Measurements from ENCODE around the gene EP400.

Gene EP400, protein sequence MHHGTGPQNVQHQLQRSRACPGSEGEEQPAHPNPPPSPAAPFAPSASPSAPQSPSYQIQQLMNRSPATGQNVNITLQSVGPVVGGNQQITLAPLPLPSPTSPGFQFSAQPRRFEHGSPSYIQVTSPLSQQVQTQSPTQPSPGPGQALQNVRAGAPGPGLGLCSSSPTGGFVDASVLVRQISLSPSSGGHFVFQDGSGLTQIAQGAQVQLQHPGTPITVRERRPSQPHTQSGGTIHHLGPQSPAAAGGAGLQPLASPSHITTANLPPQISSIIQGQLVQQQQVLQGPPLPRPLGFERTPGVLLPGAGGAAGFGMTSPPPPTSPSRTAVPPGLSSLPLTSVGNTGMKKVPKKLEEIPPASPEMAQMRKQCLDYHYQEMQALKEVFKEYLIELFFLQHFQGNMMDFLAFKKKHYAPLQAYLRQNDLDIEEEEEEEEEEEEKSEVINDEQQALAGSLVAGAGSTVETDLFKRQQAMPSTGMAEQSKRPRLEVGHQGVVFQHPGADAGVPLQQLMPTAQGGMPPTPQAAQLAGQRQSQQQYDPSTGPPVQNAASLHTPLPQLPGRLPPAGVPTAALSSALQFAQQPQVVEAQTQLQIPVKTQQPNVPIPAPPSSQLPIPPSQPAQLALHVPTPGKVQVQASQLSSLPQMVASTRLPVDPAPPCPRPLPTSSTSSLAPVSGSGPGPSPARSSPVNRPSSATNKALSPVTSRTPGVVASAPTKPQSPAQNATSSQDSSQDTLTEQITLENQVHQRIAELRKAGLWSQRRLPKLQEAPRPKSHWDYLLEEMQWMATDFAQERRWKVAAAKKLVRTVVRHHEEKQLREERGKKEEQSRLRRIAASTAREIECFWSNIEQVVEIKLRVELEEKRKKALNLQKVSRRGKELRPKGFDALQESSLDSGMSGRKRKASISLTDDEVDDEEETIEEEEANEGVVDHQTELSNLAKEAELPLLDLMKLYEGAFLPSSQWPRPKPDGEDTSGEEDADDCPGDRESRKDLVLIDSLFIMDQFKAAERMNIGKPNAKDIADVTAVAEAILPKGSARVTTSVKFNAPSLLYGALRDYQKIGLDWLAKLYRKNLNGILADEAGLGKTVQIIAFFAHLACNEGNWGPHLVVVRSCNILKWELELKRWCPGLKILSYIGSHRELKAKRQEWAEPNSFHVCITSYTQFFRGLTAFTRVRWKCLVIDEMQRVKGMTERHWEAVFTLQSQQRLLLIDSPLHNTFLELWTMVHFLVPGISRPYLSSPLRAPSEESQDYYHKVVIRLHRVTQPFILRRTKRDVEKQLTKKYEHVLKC (N-terminal part only)

DNA sequence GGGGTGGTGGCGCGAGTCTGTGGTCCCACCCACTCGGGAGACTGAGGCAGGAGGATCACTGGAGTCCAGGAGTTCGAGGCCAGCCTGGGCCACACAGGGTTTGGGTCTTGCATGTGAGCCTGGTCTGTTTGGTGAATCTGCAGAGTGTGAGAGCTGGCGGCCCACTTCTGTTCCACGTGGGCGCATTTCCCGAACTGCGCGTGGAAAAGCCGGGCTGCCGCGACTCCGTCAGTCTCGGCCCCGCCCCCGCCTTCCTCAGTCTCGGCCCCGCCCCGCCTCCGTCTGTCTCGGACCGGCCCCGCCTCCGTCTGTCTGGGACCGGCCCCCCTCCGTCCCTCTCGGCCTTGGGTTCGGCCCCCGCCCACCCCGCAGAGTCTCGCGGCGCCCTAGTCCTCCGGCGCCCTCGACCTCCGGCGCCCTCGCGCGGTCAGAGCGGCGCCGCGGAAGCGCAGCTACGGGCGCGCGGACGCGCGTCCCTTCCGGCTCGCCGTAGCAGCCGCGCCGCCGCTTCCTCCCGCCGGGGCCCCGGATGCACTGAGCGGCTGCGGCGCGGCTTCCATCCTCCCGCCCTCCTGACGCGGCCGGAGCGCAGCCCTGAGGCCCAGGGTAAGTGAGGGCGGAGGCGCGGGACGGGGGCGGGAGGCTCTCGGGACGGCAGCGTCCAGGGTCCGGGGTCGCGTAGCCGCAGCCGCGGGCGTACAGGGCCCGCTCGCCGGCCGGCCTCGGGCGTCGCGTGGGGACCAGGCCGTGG lies at the start of gene EP400:
TSS of gene EP400 (plus strand) at position 512 of the 751 bp plus-strand sequence. CDS start 10,678 bp downstream, outside the sequence.
- DNase-seq = peak; percentile 89

DNA sequence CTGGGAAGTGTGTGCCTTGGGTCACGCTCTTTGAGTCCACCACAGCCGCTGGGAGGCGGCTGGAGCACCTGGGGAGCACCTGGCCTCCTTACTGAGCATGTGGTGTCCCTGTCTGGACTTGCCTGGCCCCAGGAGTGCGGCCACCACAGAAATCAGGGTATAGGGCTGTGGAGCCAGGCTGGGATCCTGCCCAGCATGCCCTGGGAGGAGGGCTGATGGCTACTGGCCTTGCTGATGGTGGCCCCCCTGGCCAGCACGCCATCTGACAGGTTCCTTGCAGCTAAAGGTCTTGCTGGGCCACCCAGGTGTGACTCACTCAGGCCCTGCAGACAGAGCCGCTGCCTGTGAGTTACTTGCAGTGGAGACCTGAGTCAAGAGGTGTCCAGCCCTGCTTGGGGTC lies 49.3 kb upstream of the EP400 start:
- DNase-seq = peak; percentile 47

DNA sequence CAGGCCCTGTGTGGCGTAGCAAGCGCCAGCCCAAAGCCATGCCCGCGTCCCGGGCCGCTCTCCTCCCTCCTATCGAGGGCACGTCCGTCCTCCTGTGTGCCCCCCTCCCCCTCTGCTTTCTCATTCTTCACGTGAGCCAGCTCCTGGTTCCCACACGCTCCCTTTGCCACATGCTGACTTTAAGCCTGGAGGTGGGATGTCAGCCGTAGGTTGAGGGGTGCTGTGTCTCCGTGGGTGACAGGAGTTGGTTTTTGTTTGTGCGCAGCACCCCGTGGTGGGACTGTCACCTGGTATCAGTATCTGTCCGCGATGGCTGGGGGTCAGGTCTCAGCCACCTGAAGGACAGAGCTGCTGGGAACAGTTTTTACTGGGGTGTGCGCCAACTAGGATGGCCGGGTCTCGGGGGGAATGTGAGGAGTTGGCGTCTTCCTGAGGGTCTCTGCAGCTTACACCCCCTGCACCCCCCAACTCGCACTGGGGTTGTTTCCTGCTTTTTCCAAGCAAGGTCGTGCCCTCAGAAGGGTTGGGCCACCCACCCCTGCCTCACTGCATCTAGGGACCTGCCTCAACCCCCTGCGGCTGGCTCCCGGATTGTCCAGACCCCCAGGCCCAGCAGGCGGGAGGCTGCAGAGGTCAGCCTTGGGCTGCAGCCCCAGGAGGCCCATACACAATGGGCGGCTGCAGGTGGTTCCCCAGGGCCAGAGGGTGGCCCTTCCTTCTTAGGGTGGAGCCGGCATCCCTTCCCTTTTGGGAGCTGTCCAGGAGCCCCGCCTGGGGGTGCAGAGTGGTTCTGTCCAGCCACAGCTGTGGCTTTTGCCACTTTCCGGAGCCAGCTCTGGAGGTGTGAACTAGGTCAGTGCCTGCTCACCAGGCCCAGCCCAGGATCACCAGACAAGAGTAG lies 48.1 kb upstream of the EP400 start:
- no peak for DNase-seq

DNA sequence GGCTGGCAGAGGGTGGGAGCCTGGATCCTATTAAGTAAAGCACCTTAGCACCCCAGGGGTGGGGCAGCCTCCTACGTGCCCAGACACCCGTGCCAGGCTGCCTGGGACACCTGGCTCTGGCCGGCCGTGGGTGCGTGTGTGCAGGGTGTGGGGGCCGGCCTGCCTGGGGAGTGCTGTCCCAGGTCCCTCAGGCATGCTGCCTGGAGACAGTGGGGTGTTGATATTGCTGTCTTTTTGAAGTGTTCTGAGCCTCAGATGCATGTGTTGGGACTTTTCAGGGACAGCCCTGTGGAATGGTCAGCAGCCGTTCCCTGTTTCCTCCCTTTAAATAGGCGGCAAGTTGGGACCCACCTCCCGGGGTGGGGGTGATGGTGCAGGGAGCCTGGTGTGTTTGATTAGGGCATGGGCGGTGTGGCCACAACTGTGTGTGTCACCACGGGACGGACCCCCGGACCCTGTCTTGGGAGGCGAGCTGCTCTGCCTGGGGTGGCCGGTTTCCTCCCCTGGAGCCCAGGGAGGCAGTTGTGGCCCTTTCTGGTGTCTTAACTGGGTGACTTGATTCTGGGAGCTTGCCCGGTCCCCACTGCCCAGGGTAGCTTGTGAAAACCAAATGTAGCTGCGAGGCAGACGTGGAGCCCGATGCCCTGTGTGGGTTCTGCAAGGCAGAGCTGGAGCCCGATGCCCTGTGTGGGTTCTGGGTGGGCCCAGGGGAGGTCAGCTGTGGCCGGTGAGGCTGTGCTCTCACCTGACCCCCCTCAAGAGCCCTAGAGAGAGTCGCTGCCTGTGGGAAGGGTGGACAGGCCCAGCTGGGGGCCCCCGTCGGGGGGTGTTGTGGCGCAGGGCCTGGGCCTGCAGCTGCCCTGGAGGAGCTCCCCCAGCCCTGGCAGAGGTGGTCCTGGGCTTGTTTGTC lies 47.2 kb upstream of the EP400 start:
- DNase-seq = no peak

DNA sequence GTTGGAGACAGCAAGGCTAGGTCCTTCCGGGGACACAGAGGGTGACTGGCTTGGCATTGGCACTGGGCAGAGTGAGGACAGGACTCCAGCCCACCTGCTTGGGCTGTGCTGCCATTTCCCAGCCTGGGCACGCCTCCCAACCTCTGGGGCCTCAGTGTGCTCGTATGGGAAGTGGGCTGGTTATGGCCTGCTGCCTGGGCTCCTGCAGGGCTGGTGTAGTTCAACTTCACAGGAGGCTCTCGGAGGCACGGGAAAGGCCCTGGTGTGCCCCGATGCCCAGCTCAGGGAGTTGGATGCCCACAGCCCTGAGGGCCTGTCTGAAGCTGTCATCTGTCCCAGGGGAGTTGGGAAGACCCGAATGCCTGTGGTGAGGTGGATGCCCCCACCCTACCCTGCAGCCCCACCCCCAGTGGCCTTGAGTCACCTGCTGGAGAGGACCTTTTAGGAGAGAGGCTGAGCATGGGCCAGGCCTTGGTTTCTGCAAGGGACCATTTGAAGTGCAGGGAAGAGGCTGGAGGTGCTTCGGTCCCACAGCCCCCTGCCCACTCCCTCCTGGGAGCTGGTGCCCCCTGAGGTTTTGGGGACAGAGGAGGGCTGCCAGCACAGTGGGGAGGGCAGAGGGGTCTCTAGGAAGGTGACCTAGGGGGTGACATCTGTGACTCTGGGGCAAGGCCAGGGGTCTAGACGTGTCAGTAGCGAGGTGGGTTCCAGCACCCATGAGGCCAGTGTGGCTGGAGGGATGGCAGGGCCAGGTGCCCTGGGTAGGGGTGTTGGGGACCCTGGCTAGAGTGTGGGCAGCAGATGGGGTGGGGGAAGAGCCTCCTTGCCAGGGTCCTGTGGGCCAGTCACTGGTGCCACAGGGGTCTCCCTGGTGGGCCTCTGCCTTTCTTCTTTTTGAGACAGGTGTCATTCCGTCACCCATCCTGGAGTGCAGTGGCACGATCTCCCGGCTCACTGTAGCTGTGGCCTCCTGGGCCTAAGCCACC lies 46.2 kb upstream of the EP400 start:
- DNase-seq = no peak

DNA sequence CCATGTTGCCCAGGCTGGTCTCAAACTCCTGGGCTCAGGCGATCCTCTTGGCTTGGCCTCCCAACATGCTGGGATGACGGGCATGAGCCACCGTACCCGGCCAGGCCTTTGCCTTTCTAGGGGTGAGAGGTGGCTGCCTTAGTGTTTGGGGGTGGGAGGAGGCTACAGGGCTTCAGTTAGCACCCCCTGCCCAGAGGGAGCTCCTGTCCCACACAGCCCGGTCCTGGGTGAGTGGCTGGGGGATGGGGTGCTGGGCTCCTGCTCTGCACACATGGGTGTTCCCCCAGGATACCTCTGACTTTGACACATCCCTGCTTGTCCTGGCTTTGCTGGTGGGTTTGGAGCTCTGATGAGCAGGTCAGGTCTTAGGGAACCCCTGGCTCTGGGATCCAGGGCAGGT lies 45.4 kb upstream of the EP400 start:
- no peak for DNase-seq

DNA sequence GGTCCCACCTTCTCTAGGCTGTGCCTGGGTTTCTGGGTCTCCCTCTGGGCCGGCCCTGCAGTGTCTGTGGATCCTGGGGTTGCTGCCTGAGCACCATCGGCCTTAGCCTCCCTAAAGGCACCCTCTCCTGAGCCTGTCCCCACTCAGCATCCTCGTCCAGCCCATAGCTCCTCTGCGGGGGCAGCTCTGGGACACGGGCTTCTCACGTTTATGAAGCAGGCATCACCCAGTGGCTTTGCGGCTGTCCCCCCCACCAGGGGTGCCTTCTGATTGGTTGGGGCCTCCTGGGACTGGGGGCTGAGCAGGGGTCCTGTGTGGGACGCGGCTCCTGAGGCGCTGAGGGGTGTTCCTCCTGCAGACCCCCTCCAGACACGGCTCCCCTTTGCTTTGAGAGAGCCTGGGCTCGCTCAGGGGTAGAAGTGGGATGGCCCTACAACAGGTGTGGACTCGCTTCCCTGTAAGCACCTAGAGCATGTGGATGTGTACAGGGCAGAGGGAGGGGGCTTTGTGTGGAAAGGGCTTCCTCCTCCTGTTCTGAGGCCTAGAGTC lies 44.6 kb upstream of the EP400 start:
- DNase-seq = no peak

DNA sequence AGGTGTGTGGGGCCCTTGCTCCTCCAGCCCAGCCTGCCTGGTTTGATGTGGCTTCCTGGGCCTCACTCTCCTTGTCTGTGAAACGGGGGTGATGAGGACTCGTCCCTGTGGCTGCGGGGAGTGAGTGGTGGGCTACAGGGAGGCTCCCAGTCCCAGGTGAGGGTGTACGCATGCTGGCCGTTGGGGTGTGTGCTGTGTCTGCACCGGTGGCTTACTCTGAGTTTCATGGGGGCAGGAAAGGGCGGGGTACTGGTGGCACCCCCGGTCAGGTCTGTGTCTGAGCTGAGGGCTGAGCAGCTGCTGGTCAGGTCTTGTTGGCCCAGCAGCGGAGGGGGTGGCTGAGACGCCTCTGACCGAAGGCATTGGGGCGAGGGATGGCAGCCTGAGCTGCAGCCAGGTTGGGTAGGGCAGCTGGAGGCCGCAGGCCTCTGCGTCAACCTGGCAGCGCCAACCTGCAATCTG lies 44.1 kb upstream of the EP400 start:
- DNase-seq = no peak

DNA sequence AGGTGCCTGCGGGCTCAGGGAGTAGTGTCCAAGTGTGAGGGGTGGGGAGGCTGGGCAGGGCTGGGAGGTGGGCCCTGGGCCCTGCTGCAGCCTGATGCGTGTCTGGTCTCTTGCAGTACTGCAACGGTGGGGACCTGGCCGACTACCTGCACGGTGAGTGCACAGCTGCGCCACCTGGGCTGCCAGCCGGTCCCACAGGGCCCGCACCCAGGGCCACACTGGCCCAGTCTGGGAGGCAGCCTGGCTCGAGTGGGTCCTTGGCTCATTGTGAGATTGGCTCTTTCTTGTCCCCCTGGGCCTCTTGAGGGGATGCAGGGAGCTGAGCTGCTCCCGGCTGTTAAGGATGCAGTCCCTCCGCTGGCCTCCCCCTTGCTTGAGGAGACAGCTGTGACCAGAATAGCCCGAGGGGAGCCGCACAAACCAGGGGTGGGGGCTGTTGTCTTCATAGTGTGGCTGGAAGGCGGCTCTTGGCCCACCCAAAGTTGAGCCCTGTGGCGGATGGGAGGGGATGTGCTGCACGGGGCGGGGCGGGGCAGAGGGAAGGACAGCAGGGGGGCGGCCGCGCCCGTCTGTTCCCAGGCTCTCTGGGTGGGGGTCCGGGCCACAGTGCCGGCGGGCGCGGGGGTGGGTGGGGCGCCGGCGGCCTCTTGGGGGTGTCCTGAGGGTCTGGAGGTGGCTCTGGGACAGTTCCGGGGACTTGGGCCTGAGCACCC lies 42.2 kb upstream of the EP400 start:
- no peak for DNase-seq

DNA sequence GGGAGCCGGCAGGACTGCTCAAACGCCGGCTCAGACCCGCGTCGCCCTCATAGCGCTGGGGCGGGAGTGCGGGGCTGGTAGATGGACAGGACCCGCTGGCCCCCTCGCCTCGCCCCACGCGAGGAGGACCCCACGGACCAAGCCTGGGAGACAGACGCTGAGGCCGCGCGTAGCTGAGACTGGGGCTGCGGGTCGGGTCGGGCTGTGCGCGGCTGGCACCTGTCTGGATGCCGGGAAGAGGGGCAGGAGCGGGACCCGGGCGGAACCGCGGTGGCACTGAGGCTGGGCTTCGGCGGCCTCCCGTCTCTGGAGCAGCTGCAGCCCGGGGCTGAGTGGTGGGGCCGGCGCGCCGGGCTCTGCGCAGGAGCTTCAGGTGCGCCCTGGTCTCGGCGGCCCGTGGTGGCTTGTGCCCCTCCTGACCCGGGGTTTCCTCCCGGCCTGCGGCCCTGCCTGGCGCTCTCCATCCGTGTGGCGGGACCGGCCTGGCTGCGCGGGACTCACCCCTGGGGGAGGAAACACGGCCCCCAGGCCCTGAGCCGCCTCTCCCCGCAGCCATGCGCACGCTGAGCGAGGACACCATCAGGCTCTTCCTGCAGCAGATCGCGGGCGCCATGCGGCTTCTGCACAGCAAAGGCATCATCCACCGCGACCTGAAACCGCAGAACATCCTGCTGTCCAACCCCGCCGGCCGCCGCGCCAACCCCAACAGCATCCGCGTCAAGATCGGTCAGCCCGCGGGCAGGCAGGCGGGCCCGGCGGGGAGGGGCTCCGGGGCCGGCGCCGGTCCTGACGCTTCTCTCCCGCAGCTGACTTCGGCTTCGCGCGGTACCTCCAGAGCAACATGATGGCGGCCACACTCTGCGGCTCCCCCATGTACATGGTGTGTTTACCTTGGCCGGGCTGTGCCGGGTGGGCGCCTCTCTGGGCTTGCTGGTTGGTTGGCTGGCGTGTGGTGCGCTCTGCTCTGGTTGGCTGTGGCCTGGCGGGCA lies 41.4 kb upstream of the EP400 start:
- DNase-seq = no peak

DNA sequence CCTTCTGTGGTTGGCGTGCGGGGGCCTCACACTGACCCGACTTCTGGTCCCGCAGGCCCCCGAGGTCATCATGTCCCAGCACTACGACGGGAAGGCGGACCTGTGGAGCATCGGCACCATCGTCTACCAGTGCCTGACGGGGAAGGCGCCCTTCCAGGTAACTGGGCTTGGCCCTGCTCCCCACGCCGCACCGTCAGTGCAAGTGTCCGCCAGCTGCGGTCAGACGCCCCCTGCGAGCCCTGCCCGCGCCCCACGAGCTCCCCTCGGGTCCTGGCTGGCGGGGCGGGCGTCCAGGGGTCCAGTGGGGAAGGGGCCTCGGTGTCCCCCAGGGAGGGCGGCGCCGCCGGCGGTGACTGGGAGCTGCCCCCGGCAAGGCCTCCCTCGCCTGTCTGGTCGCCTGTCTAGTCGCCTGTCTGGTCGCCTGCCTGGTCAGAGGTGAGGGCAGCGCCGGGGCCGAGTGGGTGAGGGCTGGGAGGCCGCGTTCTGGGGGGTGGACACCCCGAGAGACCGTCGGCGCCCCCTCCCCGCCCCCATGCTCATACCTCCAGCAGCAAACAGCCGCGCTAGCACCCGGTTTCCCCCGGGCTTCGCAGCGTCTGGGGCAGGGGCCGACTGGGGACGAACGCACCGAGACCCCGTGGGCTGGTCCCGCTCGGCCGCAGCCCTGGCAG lies 40.5 kb upstream of the EP400 start:
- DNase-seq = no peak

DNA sequence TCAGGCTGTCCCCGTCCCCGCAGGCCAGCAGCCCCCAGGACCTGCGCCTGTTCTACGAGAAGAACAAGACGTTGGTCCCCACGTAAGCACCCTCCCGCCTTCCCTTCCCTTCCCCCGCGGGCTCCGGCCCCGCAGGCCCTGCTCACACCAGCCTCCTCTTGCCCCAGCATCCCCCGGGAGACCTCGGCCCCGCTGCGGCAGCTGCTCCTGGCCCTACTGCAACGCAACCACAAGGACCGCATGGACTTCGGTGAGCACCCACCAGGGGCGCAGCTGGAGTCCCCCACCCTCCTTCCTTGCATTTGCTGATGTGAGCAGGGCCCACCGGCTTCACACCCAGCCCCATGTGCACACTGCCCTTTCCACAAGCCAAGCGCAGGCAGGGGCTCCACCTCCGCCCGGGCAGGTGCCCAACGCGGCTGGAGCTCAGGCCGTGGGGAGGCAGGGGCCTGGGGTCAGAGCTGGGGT lies 40.0 kb upstream of the EP400 start:
- no peak for DNase-seq

DNA sequence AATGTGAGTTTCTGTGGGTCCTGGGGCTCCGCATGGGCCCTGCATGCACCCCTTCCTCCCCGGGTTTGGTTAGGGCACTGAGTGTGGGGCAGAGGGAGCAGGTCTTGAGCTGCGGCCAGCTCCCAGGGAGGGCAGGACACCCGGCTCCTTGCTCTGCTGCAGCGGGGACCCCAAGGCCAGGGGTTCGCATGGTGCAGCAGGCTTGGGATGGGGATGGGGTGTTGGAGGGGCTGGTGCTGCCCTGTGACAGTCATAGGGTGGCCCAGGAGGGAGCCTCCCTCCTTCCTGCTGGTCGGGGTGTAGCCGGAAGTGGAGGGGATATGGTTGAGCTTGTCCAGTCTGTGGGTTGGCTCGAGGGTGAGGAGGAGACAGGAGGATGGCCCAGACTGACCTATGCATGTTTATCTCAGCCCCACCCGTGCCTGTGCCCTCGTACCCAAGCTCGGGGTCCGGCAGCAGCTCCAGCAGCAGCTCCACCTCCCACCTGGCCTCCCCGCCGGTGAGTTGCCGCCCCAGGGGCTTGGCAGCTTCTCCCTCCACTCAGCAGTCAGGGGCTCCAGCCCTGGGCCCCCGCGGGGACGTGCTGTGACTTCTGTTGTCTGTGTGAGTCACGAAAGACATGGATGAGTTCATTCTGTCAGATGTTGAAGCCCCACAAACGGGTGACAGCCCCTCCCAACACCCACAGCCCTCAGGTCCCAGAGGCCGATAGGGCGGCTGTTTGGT lies 39.3 kb upstream of the EP400 start:
- DNase-seq = no peak

DNA sequence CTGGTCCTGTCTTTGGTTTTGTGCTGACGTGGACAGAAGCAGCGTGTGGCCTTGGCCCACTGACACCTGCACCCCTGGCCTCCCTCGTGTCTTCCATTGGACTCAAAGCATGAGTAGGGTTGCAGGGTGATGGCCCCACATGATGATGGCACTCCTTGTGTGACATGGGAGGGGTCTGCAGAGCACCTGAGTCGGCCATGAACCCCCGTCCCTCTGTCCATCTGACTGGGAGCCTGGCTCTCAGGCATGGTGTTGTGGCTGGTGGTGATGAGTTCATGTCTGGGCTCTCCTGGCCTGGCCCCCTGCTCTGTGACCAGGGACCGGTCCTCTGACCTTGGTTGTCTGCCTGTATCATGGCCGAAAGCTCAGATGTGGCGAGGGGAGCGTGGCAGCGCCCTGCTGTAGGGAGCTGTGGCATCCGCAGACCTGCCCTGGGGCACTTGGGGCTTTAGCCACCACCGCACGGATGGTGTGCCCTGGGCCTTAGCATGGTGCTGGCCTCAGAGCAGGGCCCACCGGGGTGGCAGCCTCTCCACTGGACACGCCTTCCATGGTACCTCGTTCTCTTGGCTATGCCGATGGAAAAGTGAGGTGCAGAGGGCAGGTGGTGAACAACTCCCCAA lies 38.6 kb upstream of the EP400 start:
- DNase-seq = no peak

Data from NCI-H510A treated with DMSO at 0.1 percent for 48 hours (cell line).